Cardiac muscle cell (in vitro differentiated cells and primary cell): ENCODE results near the gene ESPN. TPM values are rescaled to one million over a fixed set of nuclear protein-coding genes. Genes with fewer than 3 reads are reported as not detected.
"Not testable (repeated sequence)": the region's sequence is repeated elsewhere in the genome, so short reads cannot be mapped to it uniquely, and the experiment has no call there.

Source experiments
- DNase-seq, 2 donors: peaks; one replicate each; pipeline versions ENCODE4 v3.0.0 to v3.0.0-alpha.2; 2010 to 2017; ENCODE audit warnings: low read depth in 1 of 2, low spot score in 1 of 2
- H3K27ac ChIP-seq: fragments of 200-600 bp; sonication (generic); 2 replicates; pipeline ENCODE4 v1.5.1; 2016
- H3K27me3 ChIP-seq: fragments of 200-600 bp; sonication (generic); 2 replicates; pipeline ENCODE4 v1.6.0; 2016; ENCODE audit warnings: control low read depth
- H3K36me3 ChIP-seq: fragments of 200-600 bp; sonication (generic); 2 replicates; pipeline ENCODE4 v1.5.1; 2016; ENCODE audit warnings: control low read depth
- H3K4me1 ChIP-seq: fragments of 200-600 bp; sonication (generic); 2 replicates; pipeline ENCODE4 v1.8.1; 2017; ENCODE audit warnings: low read depth, mild to moderate bottlenecking, mixed run types
- H3K4me3 ChIP-seq: fragments of 200-600 bp; sonication (generic); 2 replicates; pipeline ENCODE4 v1.5.1; 2016; ENCODE audit warnings: mild to moderate bottlenecking
- H3K9me3 ChIP-seq: fragments of 200-600 bp; sonication (generic); 2 replicates; pipeline ENCODE4 v1.5.1; 2017; ENCODE audit warnings: low read depth, mild to moderate bottlenecking, control low read depth
- polyA plus RNA-seq: library from polyadenylated mRNA; unstranded; fragments of >200 nt; fragmentation: Nextera tagmentation; extraction: Ambion mirVana; gene quantifications from 2 replicates; pipeline ENCODE4 v1.2.1, GENCODE V29; 2016
- total RNA-seq: library from RNA; depleted of rRNA; stranded (reverse); fragments of >200 nt; gene quantifications from 2 replicates; pipeline ENCODE4 v1.2.3, GENCODE V29; 2016
- TF ChIP-seq, protein P1 (sequence below): IDR thresholded peaks from 2 replicates; pipeline ENCODE4 v1.5.1; 2012; ENCODE audit warnings: low read depth, mild to moderate bottlenecking, low read length

The ESPN gene
- total and polyA plus RNA-seq, 2 experiments from 2014 or later = 8.0 to 18.1 TPM

DNA sequence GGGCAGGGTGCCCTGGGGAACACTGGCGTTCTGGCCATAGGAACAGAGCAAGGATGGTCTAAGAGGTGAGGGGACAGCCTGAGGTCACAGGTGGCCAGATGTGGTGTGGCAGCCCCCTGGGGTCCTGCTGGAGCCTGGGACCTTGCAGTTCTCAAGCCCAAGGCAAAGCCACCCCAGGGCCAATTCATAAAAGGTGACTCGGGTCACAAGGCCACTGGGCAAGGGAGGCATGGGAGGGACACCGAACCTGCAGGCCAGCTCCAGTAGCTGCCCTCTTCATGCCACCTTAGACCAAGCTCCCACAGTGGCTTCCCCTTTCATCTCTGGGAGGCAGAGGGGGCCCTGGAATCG is 22.1 kb downstream of the ESPN start:
- no peaks in the 10 kb centered on the region for H3K9me3 ChIP-seq
- H3K4me3 ChIP-seq = peak overlapping the region; percentile 22
- TF ChIP-seq, protein P1, sequence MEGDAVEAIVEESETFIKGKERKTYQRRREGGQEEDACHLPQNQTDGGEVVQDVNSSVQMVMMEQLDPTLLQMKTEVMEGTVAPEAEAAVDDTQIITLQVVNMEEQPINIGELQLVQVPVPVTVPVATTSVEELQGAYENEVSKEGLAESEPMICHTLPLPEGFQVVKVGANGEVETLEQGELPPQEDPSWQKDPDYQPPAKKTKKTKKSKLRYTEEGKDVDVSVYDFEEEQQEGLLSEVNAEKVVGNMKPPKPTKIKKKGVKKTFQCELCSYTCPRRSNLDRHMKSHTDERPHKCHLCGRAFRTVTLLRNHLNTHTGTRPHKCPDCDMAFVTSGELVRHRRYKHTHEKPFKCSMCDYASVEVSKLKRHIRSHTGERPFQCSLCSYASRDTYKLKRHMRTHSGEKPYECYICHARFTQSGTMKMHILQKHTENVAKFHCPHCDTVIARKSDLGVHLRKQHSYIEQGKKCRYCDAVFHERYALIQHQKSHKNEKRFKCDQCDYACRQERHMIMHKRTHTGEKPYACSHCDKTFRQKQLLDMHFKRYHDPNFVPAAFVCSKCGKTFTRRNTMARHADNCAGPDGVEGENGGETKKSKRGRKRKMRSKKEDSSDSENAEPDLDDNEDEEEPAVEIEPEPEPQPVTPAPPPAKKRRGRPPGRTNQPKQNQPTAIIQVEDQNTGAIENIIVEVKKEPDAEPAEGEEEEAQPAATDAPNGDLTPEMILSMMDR = no peak
- no peak overlapping the region for H3K27ac ChIP-seq
- H3K4me1 ChIP-seq = no peaks in the 10 kb centered on the region
- no peak for DNase-seq
- peaks cover 35% of the 10 kb centered on the region for H3K27me3 ChIP-seq
- H3K36me3 ChIP-seq = no peaks in the 10 kb centered on the region

- H3K4me3 ChIP-seq = peak overlapping the region; percentile 22
- H3K36me3 ChIP-seq = no peaks in the 10 kb centered on the region
- no peak overlapping the region for H3K27ac ChIP-seq
- DNase-seq = peak in 1 of 2 donors; percentile 45
- peaks cover 33% of the 10 kb centered on the region for H3K27me3 ChIP-seq
- no peaks in the 10 kb centered on the region for H3K4me1 ChIP-seq
- H3K9me3 ChIP-seq = no peaks in the 10 kb centered on the region
- TF ChIP-seq, protein P1 = no peak
Observed at GRCh38 chr1:6447016-6447817, 22.6 kb downstream of the ESPN start.

GRCh38 chr1:6447818-6448748 is 23.5 kb downstream of the ESPN start:
- H3K27me3 ChIP-seq = peaks cover 33% of the 10 kb centered on the region

DNA sequence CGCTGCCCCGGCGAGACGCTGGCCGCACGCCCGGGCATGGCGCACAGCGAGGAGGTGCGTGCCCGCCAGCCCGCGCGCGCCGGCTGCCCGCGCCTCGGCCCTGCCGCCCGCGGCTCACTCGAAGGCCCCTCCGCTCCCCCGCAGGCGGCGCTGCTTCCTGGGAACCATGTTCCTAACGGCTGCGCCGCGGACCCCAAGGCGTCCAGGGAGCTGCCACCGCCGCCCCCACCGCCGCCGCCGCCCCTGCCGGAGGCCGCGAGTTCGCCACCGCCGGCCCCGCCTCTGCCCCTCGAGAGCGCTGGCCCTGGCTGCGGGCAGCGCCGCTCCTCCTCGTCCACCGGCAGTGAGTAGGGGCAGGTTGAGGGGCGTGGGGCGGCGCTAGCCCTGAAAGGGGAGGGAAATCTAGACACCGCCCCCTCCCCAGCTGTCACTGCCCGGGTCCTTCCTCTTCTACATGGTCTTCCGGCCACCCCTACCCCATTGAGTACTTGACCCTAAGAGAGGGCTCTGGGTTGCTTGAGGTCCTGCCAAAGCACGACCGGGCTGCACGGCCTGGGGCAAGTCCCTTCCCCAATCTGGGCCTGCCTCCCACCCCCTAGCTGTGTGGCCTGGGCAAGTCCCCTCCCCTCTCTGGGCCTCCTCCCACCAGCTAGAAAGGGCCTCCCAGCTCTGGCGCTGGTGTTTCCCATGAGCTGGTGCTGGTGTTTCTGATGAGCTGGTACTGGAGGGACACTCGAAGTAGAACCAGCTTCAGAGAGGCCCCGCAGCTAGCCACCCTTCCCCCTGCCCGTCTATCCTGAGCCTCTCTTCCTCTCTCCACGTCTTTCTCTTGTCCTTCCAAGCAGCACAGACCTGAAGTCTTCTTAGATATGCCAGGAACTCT is 24.4 kb downstream of the ESPN start:
- TF ChIP-seq, protein P1 = no peak
- DNase-seq = peak; percentile 35 to 71
- Histone ChIP-seq H3K4me1 (no peaks in the 10 kb centered on the region), H3K36me3 (no peaks in the 10 kb centered on the region), H3K27ac (no peak overlapping the region), H3K9me3 (no peaks in the 10 kb centered on the region), H3K27me3 (peaks cover 33% of the 10 kb centered on the region), H3K4me3 (no peak overlapping the region)

More at GRCh38 chr1:6447818-6448748, 23.5 kb downstream of the ESPN start:
- no peaks in the 10 kb centered on the region for H3K9me3 ChIP-seq
- H3K4me1 ChIP-seq = no peaks in the 10 kb centered on the region
- peak in 1 of 2 donors; percentile 40 for DNase-seq
- no peaks in the 10 kb centered on the region for H3K36me3 ChIP-seq
- no peak overlapping the region for H3K27ac ChIP-seq
- TF ChIP-seq, protein P1 = peak; percentile 9
- H3K4me3 ChIP-seq = peak overlapping the region; percentile 22

DNA sequence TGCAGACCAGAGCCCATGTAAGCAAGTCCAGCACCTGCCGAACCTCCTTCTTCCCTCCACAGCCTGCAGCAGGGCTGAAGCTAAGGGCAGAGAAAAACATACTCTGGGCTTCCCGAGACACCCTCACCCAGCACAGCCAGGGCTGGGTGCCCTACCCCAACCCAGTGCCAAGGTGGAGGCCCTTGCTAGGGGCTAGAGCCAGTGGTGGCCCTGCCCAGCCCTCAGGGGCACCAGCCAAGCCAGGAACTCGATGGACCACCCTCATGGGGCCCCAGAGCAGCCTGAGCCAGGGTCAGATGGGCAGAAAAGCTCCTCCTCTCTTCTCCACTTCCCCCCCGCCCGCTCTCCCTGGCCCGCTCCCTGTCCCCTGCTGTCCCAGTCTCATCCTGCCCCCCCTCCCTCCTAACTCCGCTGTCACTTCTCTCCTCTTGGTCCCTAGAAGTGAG is 25.5 kb downstream of the ESPN start:
- Histone ChIP-seq H3K4me1 (no peaks in the 10 kb centered on the region), H3K27ac (no peak overlapping the region), H3K36me3 (no peaks in the 10 kb centered on the region), H3K9me3 (no peaks in the 10 kb centered on the region), H3K4me3 (no peak overlapping the region), H3K27me3 (peaks cover 33% of the 10 kb centered on the region)
- TF ChIP-seq, protein P1 = no peak
- DNase-seq = no peak

GRCh38 chr1:6450486-6450885 is 25.9 kb downstream of the ESPN start:
- H3K9me3 ChIP-seq, H3K4me3 ChIP-seq, H3K27ac ChIP-seq, H3K36me3 ChIP-seq, H3K4me1 ChIP-seq, DNase-seq: not testable (repeated sequence)
- H3K27me3 ChIP-seq = peaks cover 33% of the 10 kb centered on the region
